Neural cell (in vitro differentiated cells): Measurements from ENCODE around the gene STARD13. TPM values are rescaled to one million over a fixed set of nuclear protein-coding genes. Genes with fewer than 3 reads are reported as not detected.

Experiments
- H2AFZ ChIP-seq: fragments of 200-600, 300-800 bp; sonication (generic), shearing (Covaris generic); 2 replicates; pipeline ENCODE4 v1.6.0; 2014; ENCODE audit warnings: low read depth, mild to moderate bottlenecking, antibody characterized with exemption, low read length, moderate library complexity
- H3F3A ChIP-seq: fragments of 200-600 bp; shearing (Covaris generic); 2 replicates; pipeline ENCODE4 v1.6.1; 2016; ENCODE audit warnings: mild to moderate bottlenecking, moderate library complexity, mixed read lengths, antibody characterized with exemption, low read length; ENCODE audit not compliant: insufficient read depth, poor library complexity, severe bottlenecking
- H3K27ac ChIP-seq: fragments of 200-600, 300-800 bp; sonication (generic), shearing (Covaris generic); 2 replicates; pipeline ENCODE4 v1.5.1; 2014; ENCODE audit warnings: mild to moderate bottlenecking, low read length, moderate library complexity
- H3K27me3 ChIP-seq: fragments of 300-800, 200-600 bp; sonication (generic), shearing (Covaris generic); 2 replicates; pipeline ENCODE4 v1.6.0; 2014; ENCODE audit warnings: mild to moderate bottlenecking, low read depth, low read length, moderate library complexity; ENCODE audit not compliant: insufficient read depth
- H3K36me3 ChIP-seq: fragments of 300-800, 200-600 bp; sonication (generic), shearing (Covaris generic); 2 replicates; pipeline ENCODE4 v1.5.1; 2014; ENCODE audit warnings: mild to moderate bottlenecking, antibody characterized with exemption, low read length, moderate library complexity; ENCODE audit not compliant: insufficient read depth
- H3K4me2 ChIP-seq: fragments of 300-800, 200-600 bp; sonication (generic), shearing (Covaris generic); 2 replicates; pipeline ENCODE4 v1.6.0; 2014; ENCODE audit warnings: mild to moderate bottlenecking, low read length
- H3K4me3 ChIP-seq: fragments of 300-800, 200-600 bp; sonication (generic), shearing (Covaris generic); 2 replicates; pipeline ENCODE4 v1.5.1; 2014; ENCODE audit warnings: mild to moderate bottlenecking, low read length, moderate library complexity
- H3K79me2 ChIP-seq: fragments of 200-600 bp; shearing (Covaris generic); replicated peaks from 2 replicates; pipeline ENCODE4 v1.6.0; 2014; ENCODE audit warnings: mild to moderate bottlenecking, low read length, moderate library complexity; ENCODE audit not compliant: insufficient read depth
- H3K9ac ChIP-seq: fragments of 300-800, 200-600 bp; sonication (generic), shearing (Covaris generic); 2 replicates; pipeline ENCODE4 v1.6.1; 2016; ENCODE audit warnings: mild to moderate bottlenecking, low read length, mixed read lengths
- H3K9me2 ChIP-seq: fragments of 200-600 bp; shearing (Covaris generic); 2 replicates; pipeline ENCODE4 v1.6.1; 2016; ENCODE audit warnings: mild to moderate bottlenecking, low read length, mixed read lengths; ENCODE audit not compliant: insufficient read depth
- H3K9me3 ChIP-seq: fragments of 200-600, 300-800 bp; sonication (generic), shearing (Covaris generic); 2 replicates; pipeline ENCODE4 v1.6.1; 2016; ENCODE audit warnings: mild to moderate bottlenecking, mixed run types, low read length, moderate library complexity, mixed read lengths
- H4K20me1 ChIP-seq: fragments of 200-600 bp; shearing (Covaris generic); 2 replicates; pipeline ENCODE4 v1.6.1; 2016; ENCODE audit warnings: mild to moderate bottlenecking, mixed run types; ENCODE audit not compliant: insufficient read depth
- CTCF ChIP-seq: fragments of 450-650 bp; IDR thresholded peaks from 2 replicates; pipeline ENCODE4 v1.5.1; 2014; ENCODE audit warnings: antibody characterized with exemption, mild to moderate bottlenecking, moderate library complexity; ENCODE audit not compliant: poor library complexity, severe bottlenecking
- EP300 ChIP-seq: fragments of 450-650 bp; conservative IDR thresholded peaks from 2 replicates; pipeline ENCODE4 v1.6.1; 2014; ENCODE audit warnings: antibody characterized with exemption, mild to moderate bottlenecking, moderate library complexity; ENCODE audit not compliant: poor library complexity, severe bottlenecking
- EZH2 ChIP-seq: fragments of 200-600, 300-800 bp; shearing (Covaris generic), sonication (generic); IDR thresholded peaks from 2 replicates; pipeline ENCODE4 v1.6.1; 2014; ENCODE audit warnings: antibody characterized with exemption, low read length, borderline replicate concordance, mild to moderate bottlenecking; ENCODE audit not compliant: insufficient read depth, poor library complexity, severe bottlenecking
- MXI1 ChIP-seq: fragments of 450-650 bp; conservative IDR thresholded peaks from 2 replicates; pipeline ENCODE4 v1.6.1; 2014; ENCODE audit warnings: antibody characterized with exemption, mild to moderate bottlenecking; ENCODE audit not compliant: poor library complexity, severe bottlenecking
- POLR2AphosphoS5 ChIP-seq: IDR thresholded peaks from 2 replicates; pipeline ENCODE4 v1.6.1; 2012
- RAD21 ChIP-seq: fragments of 450-650 bp; conservative IDR thresholded peaks from 2 replicates; pipeline ENCODE4 v1.6.1; 2014; ENCODE audit warnings: antibody characterized with exemption, mild to moderate bottlenecking, moderate library complexity
- REST ChIP-seq: IDR thresholded peaks from 2 replicates; pipeline ENCODE4 v1.6.1; 2012; ENCODE audit warnings: borderline replicate concordance
- SMC3 ChIP-seq: fragments of 450-650 bp; conservative IDR thresholded peaks from 2 replicates; pipeline ENCODE4 v1.6.1; 2014; ENCODE audit warnings: antibody characterized with exemption, mild to moderate bottlenecking, moderate library complexity; ENCODE audit not compliant: poor library complexity
- TAF1 ChIP-seq: IDR thresholded peaks from 2 replicates; pipeline ENCODE4 v1.6.1; 2012; ENCODE audit warnings: low read depth
- polyA minus RNA-seq: library from RNA; depleted of rRNA, polyadenylated mRNA; stranded (reverse); fragments of >200 nt; gene quantifications from 2 replicates; pipeline ENCODE4 v1.2.3, GENCODE V29; 2014
- polyA plus RNA-seq: library from polyadenylated mRNA; depleted of rRNA; stranded (reverse); fragments of >200 nt; gene quantifications from 2 replicates; pipeline ENCODE4 v1.2.3, GENCODE V29; 2014

Gene STARD13
- polyA plus RNA-seq: 0.05 TPM in 1 of 2 replicates, not detected in the other
- 0.23 and 0.73 TPM in 2 replicates for polyA minus RNA-seq

DNA sequence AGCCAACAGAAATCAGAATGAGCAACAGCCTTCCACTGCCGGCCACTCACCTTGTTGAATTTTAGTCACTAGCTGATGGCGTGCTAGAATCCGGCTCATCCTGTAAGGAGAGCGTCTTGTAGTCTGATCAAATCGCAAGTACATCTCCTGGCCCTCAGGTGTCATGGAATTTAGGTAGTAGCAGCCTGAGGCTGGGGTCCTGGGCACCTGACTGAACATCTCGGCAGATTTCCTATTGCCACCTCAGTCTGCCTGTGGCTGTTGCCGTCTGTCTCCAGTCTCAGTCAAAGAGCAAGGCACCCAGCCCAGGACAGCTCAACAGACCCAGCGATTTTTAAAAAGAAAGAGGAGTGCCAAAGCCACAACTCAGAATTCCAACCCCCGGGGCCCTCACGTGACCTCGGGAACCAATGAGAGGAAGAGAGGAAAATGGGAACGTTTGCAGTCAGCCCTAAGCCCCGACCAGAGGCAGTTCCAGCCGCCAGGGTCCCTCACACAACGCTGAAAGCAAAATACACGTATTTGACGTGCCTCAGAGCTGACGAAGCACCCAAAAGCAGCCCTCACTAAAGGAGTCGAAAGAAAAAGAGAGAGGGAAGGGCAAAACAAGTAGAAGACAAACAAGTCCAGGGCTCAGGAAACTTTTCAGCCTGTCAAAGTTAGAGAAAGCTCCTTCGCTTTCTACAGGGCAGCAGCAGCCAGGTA, at the start of gene STARD13:
Gene STARD13 (minus strand): TSS at position 336 of the 705 bp plus-strand sequence. CDS start 117 bp downstream, at position 219.
- Histone ChIP-seq H3K9ac (no peak within 1 kb of the TSS), H3K9me2 (no peaks in the 10 kb centered on the region), H3K79me2 (no peaks in the 10 kb centered on the region), H3K9me3 (no peaks in the 10 kb centered on the region), H3K4me2 (no peak within 1 kb of the TSS), H2AFZ (no peak within 1 kb of the TSS), H3K27me3 (no peaks in the 10 kb centered on the region), H3K27ac (no peak within 1 kb of the TSS), H3K36me3 (no peaks in the 10 kb centered on the region), H3F3A (no peaks in the 10 kb centered on the region), H3K4me3 (peak within 1 kb of the TSS; percentile 21), H4K20me1 (no peaks in the 10 kb centered on the region)
- TF ChIP-seq REST (no peak), TAF1 (no peak), SMC3 (no peak), CTCF (no peak), POLR2AphosphoS5 (no peak), MXI1 (no peak), EZH2 (no peak), RAD21 (no peak), EP300 (no peak)

DNA sequence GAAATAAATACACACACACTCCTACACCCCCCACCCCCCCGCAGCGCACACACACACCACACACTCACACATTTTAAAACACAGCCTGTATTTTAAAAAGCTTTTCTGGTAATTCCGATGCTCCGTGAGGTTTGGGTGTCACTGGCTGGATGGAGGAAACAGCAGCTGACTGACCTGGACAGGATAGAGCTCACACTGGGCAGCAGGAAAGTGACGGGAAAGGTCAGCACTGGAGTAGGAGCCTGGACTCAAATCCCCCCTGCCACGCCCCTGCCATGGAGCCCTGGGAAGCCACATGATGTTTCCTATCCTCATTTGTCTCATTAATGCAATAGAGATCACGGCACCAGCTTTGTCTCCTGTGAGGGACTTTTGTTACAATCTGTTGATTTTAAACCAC, 49.3 kb upstream of the STARD13 start:
- H3K9me2 ChIP-seq: no peaks in the 10 kb centered on the region
- H3K27ac ChIP-seq: no peak overlapping the region
- H3K36me3 ChIP-seq: no peaks in the 10 kb centered on the region
- H3K4me2 ChIP-seq: no peak overlapping the region
- no peak overlapping the region for H3K4me3 ChIP-seq
- no peaks in the 10 kb centered on the region for H3F3A ChIP-seq
- TF ChIP-seq SMC3 (no peak), MXI1 (no peak), REST (no peak), EZH2 (no peak), TAF1 (no peak), EP300 (no peak), RAD21 (no peak), CTCF (no peak), POLR2AphosphoS5 (no peak)
- no peaks in the 10 kb centered on the region for H3K79me2 ChIP-seq
- no peaks in the 10 kb centered on the region for H3K9me3 ChIP-seq
- H4K20me1 ChIP-seq: no peaks in the 10 kb centered on the region
- no peak overlapping the region for H3K9ac ChIP-seq
- H2AFZ ChIP-seq: no peak overlapping the region
- no peaks in the 10 kb centered on the region for H3K27me3 ChIP-seq
